WTC11 (cell line): ENCODE measurements around the gene SEZ6L.

Experiments used
- ZNF423 ChIP-seq: fragments of 250-450 bp; sonication (Bioruptor Pico); IDR thresholded peaks from 2 replicates; pipeline ENCODE4 v2.1.2; 2022; ENCODE audit warnings: mild to moderate bottlenecking, moderate library complexity
- TF ChIP-seq, protein P1 (sequence below): fragments of 200-600 bp; IDR thresholded peaks from 2 replicates; pipeline ENCODE4 v1.8.0; 2022; ENCODE audit warnings: antibody characterized with exemption
- TF ChIP-seq, protein P2 (sequence below): sonication (generic); formaldehyde crosslinking; conservative IDR thresholded peaks from 2 replicates; pipeline ENCODE4 v1.8.1; 2023; ENCODE audit warnings: mild to moderate bottlenecking, low read depth, missing genetic modification reagents, moderate library complexity

DNA sequence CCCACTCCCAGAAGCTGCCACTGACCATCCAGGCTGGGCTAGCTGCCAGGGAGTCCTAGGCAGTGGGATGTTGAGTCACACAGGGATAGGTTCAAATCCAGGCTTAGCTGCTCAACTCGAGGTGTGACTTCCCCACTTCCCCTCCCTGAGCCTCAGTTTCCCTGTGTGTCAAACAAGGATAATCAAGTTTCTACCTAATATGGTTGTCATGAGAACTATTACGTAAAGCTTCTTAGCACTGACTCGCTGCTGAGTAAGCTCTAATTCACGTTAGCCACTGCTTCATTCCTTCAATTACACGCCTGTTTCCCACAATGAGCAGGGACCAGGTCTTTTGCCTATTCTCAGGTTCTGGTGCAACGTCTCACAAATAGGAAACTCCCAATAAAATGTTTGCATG is 67.7 kb downstream of the SEZ6L start:
- TF ChIP-seq, protein P1, sequence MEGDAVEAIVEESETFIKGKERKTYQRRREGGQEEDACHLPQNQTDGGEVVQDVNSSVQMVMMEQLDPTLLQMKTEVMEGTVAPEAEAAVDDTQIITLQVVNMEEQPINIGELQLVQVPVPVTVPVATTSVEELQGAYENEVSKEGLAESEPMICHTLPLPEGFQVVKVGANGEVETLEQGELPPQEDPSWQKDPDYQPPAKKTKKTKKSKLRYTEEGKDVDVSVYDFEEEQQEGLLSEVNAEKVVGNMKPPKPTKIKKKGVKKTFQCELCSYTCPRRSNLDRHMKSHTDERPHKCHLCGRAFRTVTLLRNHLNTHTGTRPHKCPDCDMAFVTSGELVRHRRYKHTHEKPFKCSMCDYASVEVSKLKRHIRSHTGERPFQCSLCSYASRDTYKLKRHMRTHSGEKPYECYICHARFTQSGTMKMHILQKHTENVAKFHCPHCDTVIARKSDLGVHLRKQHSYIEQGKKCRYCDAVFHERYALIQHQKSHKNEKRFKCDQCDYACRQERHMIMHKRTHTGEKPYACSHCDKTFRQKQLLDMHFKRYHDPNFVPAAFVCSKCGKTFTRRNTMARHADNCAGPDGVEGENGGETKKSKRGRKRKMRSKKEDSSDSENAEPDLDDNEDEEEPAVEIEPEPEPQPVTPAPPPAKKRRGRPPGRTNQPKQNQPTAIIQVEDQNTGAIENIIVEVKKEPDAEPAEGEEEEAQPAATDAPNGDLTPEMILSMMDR: no peak
- TF ChIP-seq, protein P2, sequence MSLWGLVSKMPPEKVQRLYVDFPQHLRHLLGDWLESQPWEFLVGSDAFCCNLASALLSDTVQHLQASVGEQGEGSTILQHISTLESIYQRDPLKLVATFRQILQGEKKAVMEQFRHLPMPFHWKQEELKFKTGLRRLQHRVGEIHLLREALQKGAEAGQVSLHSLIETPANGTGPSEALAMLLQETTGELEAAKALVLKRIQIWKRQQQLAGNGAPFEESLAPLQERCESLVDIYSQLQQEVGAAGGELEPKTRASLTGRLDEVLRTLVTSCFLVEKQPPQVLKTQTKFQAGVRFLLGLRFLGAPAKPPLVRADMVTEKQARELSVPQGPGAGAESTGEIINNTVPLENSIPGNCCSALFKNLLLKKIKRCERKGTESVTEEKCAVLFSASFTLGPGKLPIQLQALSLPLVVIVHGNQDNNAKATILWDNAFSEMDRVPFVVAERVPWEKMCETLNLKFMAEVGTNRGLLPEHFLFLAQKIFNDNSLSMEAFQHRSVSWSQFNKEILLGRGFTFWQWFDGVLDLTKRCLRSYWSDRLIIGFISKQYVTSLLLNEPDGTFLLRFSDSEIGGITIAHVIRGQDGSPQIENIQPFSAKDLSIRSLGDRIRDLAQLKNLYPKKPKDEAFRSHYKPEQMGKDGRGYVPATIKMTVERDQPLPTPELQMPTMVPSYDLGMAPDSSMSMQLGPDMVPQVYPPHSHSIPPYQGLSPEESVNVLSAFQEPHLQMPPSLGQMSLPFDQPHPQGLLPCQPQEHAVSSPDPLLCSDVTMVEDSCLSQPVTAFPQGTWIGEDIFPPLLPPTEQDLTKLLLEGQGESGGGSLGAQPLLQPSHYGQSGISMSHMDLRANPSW: no peak
- TF ChIP-seq ZNF423 (CRISPR knock-in tag): no peak
